PC-3 (cell line): ENCODE results near the gene ABLIM1. TPM values are rescaled to one million over a fixed set of nuclear protein-coding genes. Genes with fewer than 3 reads are reported as not detected.

Source experiments
- ATAC-seq: fragments of 200-7000 bp; cut with Tn5 transposase; 2 replicates; pipeline ENCODE4 v1.9.1; 2020; ENCODE audit warnings: mild to moderate bottlenecking, moderate library complexity
- BruUV-seq: library from RNA; stranded (reverse); fragments of 400-500 nt; replicated peaks from 2 replicates; lab custom pipeline; 2021; lab: Mats Ljungman, UMichigan
- CTCF ChIA-PET: fragments of 300-600 bp; sonication (Branson Sonifier 250); formaldehyde crosslinking; loops from one replicate; lab custom pipeline; 2022; ENCODE audit warnings: antibody characterized with exemption; lab: Charles Lee
- POLR2A ChIA-PET: fragments of 300-600 bp; sonication (Branson Sonifier 250); formaldehyde crosslinking; loops from one replicate; lab custom pipeline; 2022; ENCODE audit warnings: antibody characterized with exemption; ENCODE audit not compliant: unreplicated experiment; lab: Charles Lee
- DNase-seq: peaks from one replicate; pipeline ENCODE4 v3.0.0-alpha.2; 2015
- H2AFZ ChIP-seq: fragments of 300-600 bp; sonication (generic); 2 replicates; pipeline ENCODE4 v1.6.0; 2016; ENCODE audit warnings: antibody characterized with exemption, low read length
- H3F3A ChIP-seq: fragments of 300-600 bp; sonication (generic); one replicate; pipeline ENCODE4 v1.6.0; 2017; ENCODE audit warnings: antibody characterized with exemption, low read length, control low read depth, mild to moderate bottlenecking; ENCODE audit not compliant: unreplicated experiment
- H3K27ac ChIP-seq: fragments of 300-600 bp; sonication (generic); 2 replicates; pipeline ENCODE4 v1.5.1; 2016; ENCODE audit warnings: mild to moderate bottlenecking, low read length
- H3K27me3 ChIP-seq: fragments of 300-600 bp; sonication (generic); 2 replicates; pipeline ENCODE4 v1.6.1; 2016; ENCODE audit warnings: low read length, mixed read lengths
- H3K36me3 ChIP-seq: fragments of 300-600 bp; sonication (generic); 2 replicates; pipeline ENCODE4 v1.6.1; 2016; ENCODE audit warnings: low read depth, mixed run types, low read length, mixed read lengths
- H3K4me1 ChIP-seq: fragments of 300-600 bp; sonication (generic); 2 replicates; pipeline ENCODE4 v1.5.1; 2016; ENCODE audit warnings: low read length; ENCODE audit not compliant: insufficient read depth
- H3K4me2 ChIP-seq: fragments of 300-600 bp; sonication (generic); 2 replicates; pipeline ENCODE4 v1.6.0; 2016; ENCODE audit warnings: low read length
- H3K4me3 ChIP-seq: fragments of 300-600 bp; sonication (generic); 2 replicates; pipeline ENCODE4 v1.5.1; 2016; ENCODE audit warnings: mild to moderate bottlenecking, low read length, mixed read lengths
- H3K79me2 ChIP-seq: fragments of 300-600 bp; sonication (generic); 2 replicates; pipeline ENCODE4 v1.6.1; 2017; ENCODE audit warnings: low read length, mixed read lengths
- H3K9ac ChIP-seq: fragments of 300-600 bp; sonication (generic); 2 replicates; pipeline ENCODE4 v1.6.0; 2016; ENCODE audit warnings: mild to moderate bottlenecking, low read length
- H3K9me2 ChIP-seq: fragments of 300-600 bp; sonication (generic); replicated peaks from 2 replicates; pipeline ENCODE4 v1.6.1; 2016; ENCODE audit warnings: mixed run types, low read length, mixed read lengths
- H3K9me3 ChIP-seq: fragments of 300-600 bp; sonication (generic); 2 replicates; pipeline ENCODE4 v1.6.1; 2016; ENCODE audit warnings: low read length, mixed read lengths
- H4K20me1 ChIP-seq: fragments of 300-600 bp; sonication (generic); 2 replicates; pipeline ENCODE4 v1.6.1; 2016; ENCODE audit warnings: low read length, mixed read lengths
- CTCF ChIP-seq: fragments of 300-600 bp; sonication (generic); conservative IDR thresholded peaks from 2 replicates; pipeline ENCODE4 v1.5.1; 2017; ENCODE audit warnings: antibody characterized with exemption, low read depth, mild to moderate bottlenecking, low read length
- EZH2 ChIP-seq: fragments of 300-600 bp; sonication (generic); IDR thresholded peaks from one replicate; pipeline ENCODE4 v1.6.1; 2017; ENCODE audit warnings: antibody characterized with exemption, mild to moderate bottlenecking, low read length; ENCODE audit not compliant: unreplicated experiment
- EZH2phosphoT487 ChIP-seq: fragments of 300-600 bp; sonication (generic); IDR thresholded peaks from 2 replicates; pipeline ENCODE4 v1.6.1; 2018; ENCODE audit warnings: mild to moderate bottlenecking, antibody characterized with exemption, low read length, borderline replicate concordance
- intact Hi-C: fragments of 100-400 bp; cut with micrococcal nuclease; formaldehyde crosslinking; loops from 2 replicates; pipeline ENCODE4 v1.9.0; 2023
- total RNA-seq: library from RNA; depleted of rRNA; stranded (reverse); fragments of >200 nt; gene quantifications from 2 replicates; pipeline ENCODE4 v1.2.3, GENCODE V29; 2014

The ABLIM1 gene
- total RNA-seq, 1 experiment from 2014 or later, result 12.3 TPM

GRCh38 chr10:114491419-114491818, 166.7 kb downstream of the ABLIM1 start:
- CTCF ChIA-PET, result no interaction called here

DNA sequence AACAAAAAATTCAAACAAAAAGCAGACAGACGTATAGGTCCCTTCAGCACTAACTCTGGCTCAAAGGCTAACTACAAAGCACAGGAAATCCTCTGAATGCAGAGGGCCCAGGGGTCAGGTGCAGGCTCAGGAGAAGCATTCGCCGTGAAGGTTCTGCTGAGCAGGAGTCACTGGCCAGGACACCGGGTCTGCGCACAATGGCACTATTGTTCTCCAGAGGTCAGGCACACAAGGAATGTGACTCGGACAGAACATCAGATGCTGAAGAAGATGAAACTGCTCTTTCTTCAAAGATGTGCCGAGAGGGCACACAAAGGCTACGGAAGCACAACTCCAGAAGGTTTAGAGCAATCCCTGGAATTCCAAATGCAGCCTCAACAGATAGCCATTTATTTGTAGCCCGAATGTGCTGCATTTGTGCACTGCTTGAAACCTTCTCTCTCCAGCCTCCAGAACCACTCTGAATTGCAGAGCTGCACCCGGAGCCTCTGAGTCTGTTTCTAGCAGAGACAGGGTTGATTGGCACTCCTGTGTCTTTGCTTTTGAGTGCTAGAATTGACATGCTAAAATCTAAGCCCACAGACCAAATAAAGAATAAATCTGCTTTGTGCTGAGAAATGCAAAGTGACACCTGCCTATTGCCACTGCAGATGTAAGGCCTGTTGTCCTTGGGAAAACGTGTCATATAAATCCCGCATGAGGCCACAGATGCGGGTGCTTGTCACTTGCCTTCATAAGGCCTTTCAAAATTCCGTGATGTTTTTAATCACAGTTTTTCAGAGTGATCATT, 168.4 kb downstream of the ABLIM1 start:
- no peaks in the 10 kb centered on the region for H3K9me3 ChIP-seq
- ATAC-seq (no peak), DNase-seq (no peak)
- H3K27ac ChIP-seq, result no peak overlapping the region
- H2AFZ ChIP-seq, result no peak overlapping the region
- POLR2A ChIA-PET, result no interaction called here
- no peaks in the 10 kb centered on the region for H3K27me3 ChIP-seq
- intact Hi-C loops, result no loop called here
- no peaks in the 10 kb centered on the region for H3K36me3 ChIP-seq
- TF ChIP-seq CTCF (no peak), EZH2 (no peak), EZH2phosphoT487 (no peak)
- H3F3A ChIP-seq, result no peaks in the 10 kb centered on the region
- no peaks in the 10 kb centered on the region for H3K79me2 ChIP-seq
- no peaks in the 10 kb centered on the region for H4K20me1 ChIP-seq
- no TSS peak for BruUV-seq
- H3K9me2 ChIP-seq, result no peaks in the 10 kb centered on the region
- CTCF ChIA-PET, result no interaction called here
- H3K4me1 ChIP-seq, result peaks cover 6% of the 10 kb centered on the region; the same call in 1 of the 2 replicates
- no peak overlapping the region for H3K4me3 ChIP-seq
- H3K4me2 ChIP-seq, result no peak overlapping the region
- no peak overlapping the region for H3K9ac ChIP-seq

More at GRCh38 chr10:114491419-114491818, 166.7 kb downstream of the ABLIM1 start:
- ATAC-seq, result no peak
- intact Hi-C loops, result no loop called here
- TF ChIP-seq EZH2, result no peak
- TF ChIP-seq CTCF, result no peak
- no peak for TF ChIP-seq EZH2phosphoT487
- Histone ChIP-seq H2AFZ (no peak overlapping the region), H3K9me2 (no peaks in the 10 kb centered on the region), H3K27ac (no peak overlapping the region), H3K36me3 (no peaks in the 10 kb centered on the region), H3K79me2 (no peaks in the 10 kb centered on the region), H3K4me2 (no peak overlapping the region), H3K4me1 (peaks cover 6% of the 10 kb centered on the region; the same call in 1 of the 2 replicates), H3K4me3 (no peak overlapping the region), H3F3A (no peaks in the 10 kb centered on the region), H4K20me1 (no peaks in the 10 kb centered on the region), H3K9me3 (no peaks in the 10 kb centered on the region), H3K27me3 (no peaks in the 10 kb centered on the region), H3K9ac (no peak overlapping the region)
- no peak for DNase-seq
- no TSS peak for BruUV-seq
- POLR2A ChIA-PET, result no interaction called here
